K562 (cell line): ENCODE data around the gene DPEP2NB. TPM values are rescaled to one million over a fixed set of nuclear protein-coding genes. Genes with fewer than 3 reads are reported as not detected.
"Not testable (repeated sequence)": the region's sequence is repeated elsewhere in the genome, so short reads cannot be mapped to it uniquely, and the experiment has no call there.

ENCODE experiments used
- ASH1L ChIP-seq: fragments of 450-650 bp; IDR thresholded peaks from 2 replicates; pipeline ENCODE4 v1.6.1; 2018; ENCODE audit warnings: borderline replicate concordance, mild to moderate bottlenecking, low read depth; ENCODE audit not compliant: partially characterized antibody
- KDM5B ChIP-seq: fragments of 200-600 bp; sonication (generic); IDR thresholded peaks from 2 replicates; pipeline ENCODE4 v1.6.1; 2012; ENCODE audit warnings: low read depth, mild to moderate bottlenecking, moderate library complexity, low read length, control low read depth, inconsistent platforms; ENCODE audit not compliant: insufficient replicate concordance
- L3MBTL2 ChIP-seq: fragments of 450-650 bp; IDR thresholded peaks from 2 replicates; pipeline ENCODE4 v1.6.1; 2016; ENCODE audit warnings: mild to moderate bottlenecking, moderate library complexity
- MTA3 ChIP-seq: fragments of 450-650 bp; formaldehyde crosslinking; IDR thresholded peaks from 2 replicates; pipeline ENCODE4 v1.6.1; 2017; ENCODE audit warnings: mild to moderate bottlenecking, borderline replicate concordance
- NFYB ChIP-seq: IDR thresholded peaks from 2 replicates; pipeline ENCODE4 v1.6.1; 2011; ENCODE audit warnings: mild to moderate bottlenecking, moderate library complexity; ENCODE audit not compliant: insufficient read length; ENCODE audit errors: extremely low read depth
- NR2C1 ChIP-seq, 2 experiments: fragments of 450-650 bp; IDR thresholded peaks; 2 replicates each; pipeline ENCODE4 v1.6.1; 2017; ENCODE audit warnings: mild to moderate bottlenecking in 2 of 2, antibody characterized with exemption in 1 of 2, inconsistent platforms in 1 of 2, missing compliant biosample characterization in 1 of 2, missing genetic modification characterization in 1 of 2
- POLR2A ChIP-seq: fragments of 450-650 bp; conservative IDR thresholded peaks from 2 replicates; pipeline ENCODE4 v1.6.1; 2016
- POLR2AphosphoS5 ChIP-seq: IDR thresholded peaks from 2 replicates; pipeline ENCODE4 v1.6.1; 2011; ENCODE audit warnings: mild to moderate bottlenecking, low read depth, low read length, moderate library complexity; ENCODE audit not compliant: control insufficient read depth, insufficient read depth
- POLR2B ChIP-seq: fragments of 450-650 bp; IDR thresholded peaks from 2 replicates; pipeline ENCODE4 v1.6.1; 2018; ENCODE audit warnings: low read depth; ENCODE audit not compliant: partially characterized antibody
- SREBF1 ChIP-seq: fragments of 150-350 bp; IDR thresholded peaks from 2 replicates; pipeline ENCODE4 v1.6.1; 2014; ENCODE audit warnings: antibody characterized with exemption, low read depth, low read length, borderline replicate concordance
- polyA plus RNA-seq, 8 experiments: library from polyadenylated mRNA; depleted of rRNA in 4 of 8; stranded (reverse) in 5 of 8; unstranded in 3 of 8; fragments of >200 nt; fragmentation: Nextera tagmentation in 2 of 8; fragmentation: Illumina TruSeq in 1 of 8; extraction: Ambion mirVana in 2 of 8; extraction: Trizol in 1 of 8; gene quantifications; 2 replicates each; pipeline versions ENCODE4 v1.2.1 to v1.2.3, GENCODE V29; 2011 to 2014; ENCODE audit warnings: inconsistent platforms in 1 of 8, missing spikeins in 1 of 8
- total RNA-seq, 7 experiments: library from RNA; depleted of rRNA in 6 of 7; stranded (reverse); fragments of >200 nt in 6 of 7; fragmentation: Illumina TruSeq in 2 of 7; extraction: Trizol in 2 of 7; gene quantifications; 2 replicates each; pipeline versions ENCODE4 v1.2.1 to v1.2.3, GENCODE V29; 2011 to 2021; ENCODE audit warnings: low replicate concordance in 1 of 7
- TF ChIP-seq, protein P1 (sequence below): fragments of 450-650 bp; IDR thresholded peaks from 2 replicates; pipeline ENCODE4 v1.6.1; 2016; ENCODE audit warnings: mild to moderate bottlenecking, moderate library complexity
- TF ChIP-seq, protein P2 (sequence below): fragments of 450-650 bp; IDR thresholded peaks from 2 replicates; pipeline ENCODE4 v1.6.1; 2016; ENCODE audit warnings: mild to moderate bottlenecking

Gene DPEP2NB
- total and polyA plus RNA-seq, 9 of the 15 experiments (the other 6 are each of a cell fraction or from before 2014, with no cell fraction given): not detected

DNA sequence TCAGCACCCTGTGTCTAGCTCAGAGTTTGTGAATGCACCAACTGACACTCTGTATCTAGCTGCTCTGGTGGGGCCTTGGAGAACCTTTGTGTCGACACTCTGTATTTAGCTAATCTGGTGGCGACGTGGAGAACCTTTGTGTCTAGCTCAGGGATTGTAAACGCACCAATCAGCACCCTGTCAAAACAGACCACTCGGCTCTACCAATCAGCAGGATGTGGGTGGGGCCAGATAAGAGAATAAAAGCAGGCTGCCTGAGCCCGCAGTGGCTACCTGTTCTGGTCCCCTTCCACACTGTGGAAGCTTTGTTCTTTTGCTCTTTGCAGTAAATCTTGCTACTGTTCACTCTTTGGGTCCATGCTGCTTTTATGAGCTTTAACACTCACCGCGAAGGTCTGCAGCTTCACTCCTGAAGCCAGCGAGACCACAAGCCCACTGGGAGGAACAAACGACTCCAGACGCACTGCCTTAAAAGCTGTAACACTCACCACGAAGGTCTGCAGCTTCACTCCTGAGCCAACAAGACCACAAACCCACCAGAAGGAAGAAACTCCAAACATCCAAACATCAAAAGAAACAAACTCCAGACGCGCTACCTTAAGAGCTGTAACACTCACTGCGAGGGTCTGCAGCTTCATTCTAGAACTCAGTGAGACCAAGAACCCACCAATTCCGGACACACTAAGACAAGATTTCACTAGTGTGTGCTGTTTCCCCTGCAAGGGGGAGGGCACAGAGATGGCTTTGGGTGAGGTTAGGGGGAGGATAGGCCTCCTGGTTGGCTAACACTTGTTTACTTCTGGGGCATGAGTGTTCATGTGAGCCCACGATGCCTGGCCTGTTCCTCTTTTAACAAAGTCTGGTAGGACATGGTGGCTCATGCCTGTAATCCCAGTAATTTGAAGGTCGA lies 16.7 kb downstream of the DPEP2NB start, which contains the start of gene DPEP2 (continued):
- TF ChIP-seq, protein P1, sequence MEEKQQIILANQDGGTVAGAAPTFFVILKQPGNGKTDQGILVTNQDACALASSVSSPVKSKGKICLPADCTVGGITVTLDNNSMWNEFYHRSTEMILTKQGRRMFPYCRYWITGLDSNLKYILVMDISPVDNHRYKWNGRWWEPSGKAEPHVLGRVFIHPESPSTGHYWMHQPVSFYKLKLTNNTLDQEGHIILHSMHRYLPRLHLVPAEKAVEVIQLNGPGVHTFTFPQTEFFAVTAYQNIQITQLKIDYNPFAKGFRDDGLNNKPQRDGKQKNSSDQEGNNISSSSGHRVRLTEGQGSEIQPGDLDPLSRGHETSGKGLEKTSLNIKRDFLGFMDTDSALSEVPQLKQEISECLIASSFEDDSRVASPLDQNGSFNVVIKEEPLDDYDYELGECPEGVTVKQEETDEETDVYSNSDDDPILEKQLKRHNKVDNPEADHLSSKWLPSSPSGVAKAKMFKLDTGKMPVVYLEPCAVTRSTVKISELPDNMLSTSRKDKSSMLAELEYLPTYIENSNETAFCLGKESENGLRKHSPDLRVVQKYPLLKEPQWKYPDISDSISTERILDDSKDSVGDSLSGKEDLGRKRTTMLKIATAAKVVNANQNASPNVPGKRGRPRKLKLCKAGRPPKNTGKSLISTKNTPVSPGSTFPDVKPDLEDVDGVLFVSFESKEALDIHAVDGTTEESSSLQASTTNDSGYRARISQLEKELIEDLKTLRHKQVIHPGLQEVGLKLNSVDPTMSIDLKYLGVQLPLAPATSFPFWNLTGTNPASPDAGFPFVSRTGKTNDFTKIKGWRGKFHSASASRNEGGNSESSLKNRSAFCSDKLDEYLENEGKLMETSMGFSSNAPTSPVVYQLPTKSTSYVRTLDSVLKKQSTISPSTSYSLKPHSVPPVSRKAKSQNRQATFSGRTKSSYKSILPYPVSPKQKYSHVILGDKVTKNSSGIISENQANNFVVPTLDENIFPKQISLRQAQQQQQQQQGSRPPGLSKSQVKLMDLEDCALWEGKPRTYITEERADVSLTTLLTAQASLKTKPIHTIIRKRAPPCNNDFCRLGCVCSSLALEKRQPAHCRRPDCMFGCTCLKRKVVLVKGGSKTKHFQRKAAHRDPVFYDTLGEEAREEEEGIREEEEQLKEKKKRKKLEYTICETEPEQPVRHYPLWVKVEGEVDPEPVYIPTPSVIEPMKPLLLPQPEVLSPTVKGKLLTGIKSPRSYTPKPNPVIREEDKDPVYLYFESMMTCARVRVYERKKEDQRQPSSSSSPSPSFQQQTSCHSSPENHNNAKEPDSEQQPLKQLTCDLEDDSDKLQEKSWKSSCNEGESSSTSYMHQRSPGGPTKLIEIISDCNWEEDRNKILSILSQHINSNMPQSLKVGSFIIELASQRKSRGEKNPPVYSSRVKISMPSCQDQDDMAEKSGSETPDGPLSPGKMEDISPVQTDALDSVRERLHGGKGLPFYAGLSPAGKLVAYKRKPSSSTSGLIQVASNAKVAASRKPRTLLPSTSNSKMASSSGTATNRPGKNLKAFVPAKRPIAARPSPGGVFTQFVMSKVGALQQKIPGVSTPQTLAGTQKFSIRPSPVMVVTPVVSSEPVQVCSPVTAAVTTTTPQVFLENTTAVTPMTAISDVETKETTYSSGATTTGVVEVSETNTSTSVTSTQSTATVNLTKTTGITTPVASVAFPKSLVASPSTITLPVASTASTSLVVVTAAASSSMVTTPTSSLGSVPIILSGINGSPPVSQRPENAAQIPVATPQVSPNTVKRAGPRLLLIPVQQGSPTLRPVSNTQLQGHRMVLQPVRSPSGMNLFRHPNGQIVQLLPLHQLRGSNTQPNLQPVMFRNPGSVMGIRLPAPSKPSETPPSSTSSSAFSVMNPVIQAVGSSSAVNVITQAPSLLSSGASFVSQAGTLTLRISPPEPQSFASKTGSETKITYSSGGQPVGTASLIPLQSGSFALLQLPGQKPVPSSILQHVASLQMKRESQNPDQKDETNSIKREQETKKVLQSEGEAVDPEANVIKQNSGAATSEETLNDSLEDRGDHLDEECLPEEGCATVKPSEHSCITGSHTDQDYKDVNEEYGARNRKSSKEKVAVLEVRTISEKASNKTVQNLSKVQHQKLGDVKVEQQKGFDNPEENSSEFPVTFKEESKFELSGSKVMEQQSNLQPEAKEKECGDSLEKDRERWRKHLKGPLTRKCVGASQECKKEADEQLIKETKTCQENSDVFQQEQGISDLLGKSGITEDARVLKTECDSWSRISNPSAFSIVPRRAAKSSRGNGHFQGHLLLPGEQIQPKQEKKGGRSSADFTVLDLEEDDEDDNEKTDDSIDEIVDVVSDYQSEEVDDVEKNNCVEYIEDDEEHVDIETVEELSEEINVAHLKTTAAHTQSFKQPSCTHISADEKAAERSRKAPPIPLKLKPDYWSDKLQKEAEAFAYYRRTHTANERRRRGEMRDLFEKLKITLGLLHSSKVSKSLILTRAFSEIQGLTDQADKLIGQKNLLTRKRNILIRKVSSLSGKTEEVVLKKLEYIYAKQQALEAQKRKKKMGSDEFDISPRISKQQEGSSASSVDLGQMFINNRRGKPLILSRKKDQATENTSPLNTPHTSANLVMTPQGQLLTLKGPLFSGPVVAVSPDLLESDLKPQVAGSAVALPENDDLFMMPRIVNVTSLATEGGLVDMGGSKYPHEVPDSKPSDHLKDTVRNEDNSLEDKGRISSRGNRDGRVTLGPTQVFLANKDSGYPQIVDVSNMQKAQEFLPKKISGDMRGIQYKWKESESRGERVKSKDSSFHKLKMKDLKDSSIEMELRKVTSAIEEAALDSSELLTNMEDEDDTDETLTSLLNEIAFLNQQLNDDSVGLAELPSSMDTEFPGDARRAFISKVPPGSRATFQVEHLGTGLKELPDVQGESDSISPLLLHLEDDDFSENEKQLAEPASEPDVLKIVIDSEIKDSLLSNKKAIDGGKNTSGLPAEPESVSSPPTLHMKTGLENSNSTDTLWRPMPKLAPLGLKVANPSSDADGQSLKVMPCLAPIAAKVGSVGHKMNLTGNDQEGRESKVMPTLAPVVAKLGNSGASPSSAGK: 0 out of 2 replicates have a peak, but pooled peaks have one; percentile 31
- TF ChIP-seq NFYB (peak; percentile 85), SREBF1 (peak; percentile 87; the same call in 1 of the 2 replicates), POLR2AphosphoS5 (0 out of 2 replicates have a peak, but pooled peaks have one; percentile 23), POLR2A (peak; percentile 89), MTA3 (peak; percentile 81), NR2C1 (IDR thresholded peaks at IDR 0.05) (0 out of 2 replicates have a peak, but pooled peaks have one; percentile 13), L3MBTL2 (peak; percentile 53; the same call in 1 of the 2 replicates), POLR2B (peak; percentile 65), KDM5B (peak; percentile 51), ASH1L (peak; percentile 40)
- not testable (repeated sequence) for TF ChIP-seq NR2C1 (tag; IDR thresholded peaks at IDR 0.05)
- TF ChIP-seq, protein P2, sequence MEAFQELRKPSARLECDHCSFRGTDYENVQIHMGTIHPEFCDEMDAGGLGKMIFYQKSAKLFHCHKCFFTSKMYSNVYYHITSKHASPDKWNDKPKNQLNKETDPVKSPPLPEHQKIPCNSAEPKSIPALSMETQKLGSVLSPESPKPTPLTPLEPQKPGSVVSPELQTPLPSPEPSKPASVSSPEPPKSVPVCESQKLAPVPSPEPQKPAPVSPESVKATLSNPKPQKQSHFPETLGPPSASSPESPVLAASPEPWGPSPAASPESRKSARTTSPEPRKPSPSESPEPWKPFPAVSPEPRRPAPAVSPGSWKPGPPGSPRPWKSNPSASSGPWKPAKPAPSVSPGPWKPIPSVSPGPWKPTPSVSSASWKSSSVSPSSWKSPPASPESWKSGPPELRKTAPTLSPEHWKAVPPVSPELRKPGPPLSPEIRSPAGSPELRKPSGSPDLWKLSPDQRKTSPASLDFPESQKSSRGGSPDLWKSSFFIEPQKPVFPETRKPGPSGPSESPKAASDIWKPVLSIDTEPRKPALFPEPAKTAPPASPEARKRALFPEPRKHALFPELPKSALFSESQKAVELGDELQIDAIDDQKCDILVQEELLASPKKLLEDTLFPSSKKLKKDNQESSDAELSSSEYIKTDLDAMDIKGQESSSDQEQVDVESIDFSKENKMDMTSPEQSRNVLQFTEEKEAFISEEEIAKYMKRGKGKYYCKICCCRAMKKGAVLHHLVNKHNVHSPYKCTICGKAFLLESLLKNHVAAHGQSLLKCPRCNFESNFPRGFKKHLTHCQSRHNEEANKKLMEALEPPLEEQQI: peak; percentile 14; the same call in 1 of the 2 replicates
